Erythroblast (primary cell): ENCODE data around the gene INSYN2A.

Source experiments
- DNase-seq, 2 experiments: peaks; one replicate each; lab custom pipeline; 2025; lab: John Stamatoyannopoulos, UW
- GATA1 ChIP-seq: IDR thresholded peaks from 2 replicates; pipeline ENCODE4 v1.6.1; 2011; ENCODE audit warnings: low read depth, mild to moderate bottlenecking, control low read depth, low read length, moderate library complexity
- POLR2A ChIP-seq: IDR thresholded peaks from 2 replicates; pipeline ENCODE4 v1.6.1; 2011; ENCODE audit warnings: mild to moderate bottlenecking, low read length

Gene INSYN2A

DNA sequence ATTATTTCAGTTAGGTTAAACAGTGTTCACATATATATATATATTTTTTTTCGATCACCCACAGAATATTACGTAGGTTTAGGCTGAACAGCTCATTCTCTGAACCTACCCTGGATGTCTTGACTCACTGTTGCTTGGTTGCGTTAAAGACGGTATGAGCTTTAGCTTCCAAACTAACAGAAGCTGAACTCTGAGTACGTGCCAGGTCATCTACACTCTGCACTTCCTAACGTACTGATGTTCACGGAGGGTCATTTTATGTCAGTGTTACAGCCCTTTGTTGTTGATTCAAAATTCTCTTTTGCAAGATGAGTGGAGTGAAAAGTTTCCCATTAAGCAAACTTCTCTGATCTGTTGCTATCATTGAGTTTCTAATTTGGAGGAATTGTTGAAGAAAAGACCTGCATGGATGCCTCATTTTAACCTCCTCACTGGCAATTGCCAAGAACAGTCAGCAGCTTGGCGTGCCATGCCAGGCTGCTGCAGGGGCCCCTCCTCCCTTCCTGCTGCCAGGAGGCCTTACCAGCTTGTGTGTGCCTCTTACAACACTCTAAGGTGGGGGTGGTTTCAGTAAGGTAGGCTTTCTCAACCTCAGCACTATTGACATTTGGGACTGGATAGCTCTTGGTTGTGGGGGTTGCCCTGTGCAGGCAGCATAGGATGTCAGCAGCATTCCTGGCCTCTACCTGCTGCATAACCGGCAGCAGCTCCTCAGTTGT lies 44.3 kb downstream of the INSYN2A start:
- DNase-seq = no peak
- TF ChIP-seq POLR2A (no peak), GATA1 (no peak)

DNA sequence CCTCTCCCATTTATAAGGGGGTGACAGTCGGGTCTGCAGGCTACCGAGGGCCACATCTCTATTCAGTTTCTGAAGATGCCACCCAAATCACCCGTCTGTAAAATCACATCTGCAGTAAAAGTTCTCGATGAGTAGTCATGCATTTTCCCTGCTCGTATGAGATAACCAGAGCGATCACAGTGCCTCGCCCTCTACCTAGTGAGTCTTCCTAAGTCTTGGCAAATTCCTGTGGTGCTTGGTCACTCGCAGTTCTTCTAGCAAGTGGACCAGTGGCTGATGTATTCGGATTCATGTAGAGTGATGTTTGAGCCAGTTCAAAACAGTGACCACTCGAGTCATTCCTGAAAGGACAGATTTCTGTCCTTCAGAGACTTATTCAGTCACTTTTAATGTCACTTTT lies 44.9 kb downstream of the INSYN2A start:
- no peak for DNase-seq
- TF ChIP-seq GATA1 (no peak), POLR2A (no peak)

GRCh38 chr10:127150136-127150535 lies 46.3 kb downstream of the INSYN2A start:
- TF ChIP-seq GATA1 (no peak), POLR2A (no peak)
- no peak for DNase-seq

DNA sequence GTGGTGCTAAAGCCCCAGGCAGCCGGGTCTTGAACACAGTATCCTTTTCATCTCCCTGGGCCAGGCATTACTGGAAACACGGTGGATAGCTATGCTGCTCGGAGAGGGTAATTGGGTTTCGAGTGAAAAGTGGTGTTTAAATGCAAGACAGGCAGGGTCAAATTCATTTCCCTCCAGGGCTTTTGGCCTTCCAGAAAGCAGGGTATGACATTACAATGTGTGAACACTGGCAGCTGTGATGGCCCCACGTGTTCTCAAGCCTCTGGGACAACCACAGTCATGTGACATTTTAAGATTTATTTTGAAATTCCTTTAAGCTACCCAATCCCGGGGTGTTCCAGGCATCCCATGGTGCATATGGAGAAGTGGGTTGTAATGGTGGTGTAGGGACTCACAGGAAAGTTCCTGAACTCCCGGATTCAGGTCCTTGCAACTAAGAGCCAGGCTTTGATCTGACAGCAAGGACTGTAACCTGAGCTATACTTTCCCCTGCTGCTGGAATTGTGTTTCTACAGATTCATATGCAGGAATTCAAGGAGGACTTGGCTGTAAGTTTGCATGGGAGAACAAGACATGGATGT lies 46.8 kb downstream of the INSYN2A start:
- TF ChIP-seq POLR2A (no peak), GATA1 (no peak)
- DNase-seq = no peak

- DNase-seq = no peak
- TF ChIP-seq GATA1 (no peak), POLR2A (no peak)
These were observed 47.5 kb downstream of the INSYN2A start for GRCh38 chr10:127148933-127149220.

GRCh38 chr10:127148066-127148932 lies 48.1 kb downstream of the INSYN2A start:
- no peak for DNase-seq
- TF ChIP-seq POLR2A = no peak
- no peak for TF ChIP-seq GATA1

GRCh38 chr10:127146661-127147060 lies 49.7 kb downstream of the INSYN2A start:
- no peak for DNase-seq
- TF ChIP-seq POLR2A (no peak), GATA1 (no peak)
